PC-9 (cell line): ENCODE results near the gene SAMD9L.

Experiments used
- CTCF ChIP-seq: fragments of 200-600 bp; sonication (generic); conservative IDR thresholded peaks from 2 replicates; pipeline ENCODE4 v1.6.1; 2017; ENCODE audit warnings: mixed run types, antibody characterized with exemption, mild to moderate bottlenecking, moderate library complexity
- EZH2 ChIP-seq: fragments of 200-600 bp; sonication (generic); IDR thresholded peaks from 2 replicates; pipeline ENCODE4 v1.8.0; 2017; ENCODE audit warnings: antibody characterized with exemption, low read depth

- TF ChIP-seq CTCF (no peak), EZH2 (no peak)
Observed at GRCh38 chr7:93108003-93108402, 40.2 kb downstream of the SAMD9L start.
